Measurements from ENCODE around the gene UBN2.
"Not testable (repeated sequence)": the region's sequence is repeated elsewhere in the genome, so short reads cannot be mapped to it uniquely, and the experiment has no call there.

The UBN2 gene

DNA sequence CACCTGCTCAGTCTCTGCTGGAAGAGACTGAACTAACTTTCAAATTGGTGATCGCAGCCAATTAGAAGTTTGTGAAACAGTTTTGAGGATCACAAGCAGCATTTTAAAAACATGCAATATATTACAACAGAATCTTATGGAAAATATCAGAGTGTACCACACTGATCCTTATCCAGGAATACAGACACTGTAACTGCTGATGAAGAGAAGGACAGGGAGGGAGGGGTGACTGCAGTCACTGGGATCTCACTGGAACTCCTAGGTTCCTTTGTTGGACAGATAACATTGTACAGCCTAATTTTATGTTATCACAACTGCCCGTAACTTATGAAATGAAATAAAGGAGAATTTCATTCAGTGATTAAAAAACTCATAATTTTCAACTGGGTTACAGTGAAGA lies 6.8 kb upstream of the UBN2 start:
- no peak for DNase-seq (ENCODE audit: low read depth)
- TF ChIP-seq, protein P1, sequence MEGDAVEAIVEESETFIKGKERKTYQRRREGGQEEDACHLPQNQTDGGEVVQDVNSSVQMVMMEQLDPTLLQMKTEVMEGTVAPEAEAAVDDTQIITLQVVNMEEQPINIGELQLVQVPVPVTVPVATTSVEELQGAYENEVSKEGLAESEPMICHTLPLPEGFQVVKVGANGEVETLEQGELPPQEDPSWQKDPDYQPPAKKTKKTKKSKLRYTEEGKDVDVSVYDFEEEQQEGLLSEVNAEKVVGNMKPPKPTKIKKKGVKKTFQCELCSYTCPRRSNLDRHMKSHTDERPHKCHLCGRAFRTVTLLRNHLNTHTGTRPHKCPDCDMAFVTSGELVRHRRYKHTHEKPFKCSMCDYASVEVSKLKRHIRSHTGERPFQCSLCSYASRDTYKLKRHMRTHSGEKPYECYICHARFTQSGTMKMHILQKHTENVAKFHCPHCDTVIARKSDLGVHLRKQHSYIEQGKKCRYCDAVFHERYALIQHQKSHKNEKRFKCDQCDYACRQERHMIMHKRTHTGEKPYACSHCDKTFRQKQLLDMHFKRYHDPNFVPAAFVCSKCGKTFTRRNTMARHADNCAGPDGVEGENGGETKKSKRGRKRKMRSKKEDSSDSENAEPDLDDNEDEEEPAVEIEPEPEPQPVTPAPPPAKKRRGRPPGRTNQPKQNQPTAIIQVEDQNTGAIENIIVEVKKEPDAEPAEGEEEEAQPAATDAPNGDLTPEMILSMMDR (IDR thresholded peaks at IDR 0.05; ENCODE audit: low read depth, low read length, missing control alignments), result no peak
- H3K4me3 ChIP-seq (ENCODE audit: low read depth, low read length), result no peak overlapping the region

DNA sequence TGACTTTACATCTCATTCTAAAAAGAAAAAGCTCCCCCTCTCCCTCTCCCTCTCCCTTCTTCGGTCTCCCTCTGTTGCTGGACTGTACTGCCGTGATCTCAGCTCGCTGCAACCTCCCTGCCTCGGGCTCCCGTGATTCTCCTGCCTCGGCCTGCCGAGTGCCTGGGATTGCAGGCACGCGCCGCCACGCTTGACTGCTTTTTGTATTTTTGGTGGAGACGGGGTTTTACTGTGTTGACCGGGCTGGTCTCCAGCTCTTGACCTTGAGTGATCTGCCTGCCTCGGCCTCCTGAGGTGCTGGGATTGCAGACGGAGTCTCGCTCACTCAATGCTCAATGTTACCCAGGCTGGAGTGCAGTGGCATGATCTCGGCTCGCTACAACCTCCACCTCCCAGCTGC lies 6.2 kb upstream of the UBN2 start:
- H3K4me3 ChIP-seq (ENCODE audit: low read depth, low read length); DNase-seq (ENCODE audit: low read depth): not testable (repeated sequence)

DNA sequence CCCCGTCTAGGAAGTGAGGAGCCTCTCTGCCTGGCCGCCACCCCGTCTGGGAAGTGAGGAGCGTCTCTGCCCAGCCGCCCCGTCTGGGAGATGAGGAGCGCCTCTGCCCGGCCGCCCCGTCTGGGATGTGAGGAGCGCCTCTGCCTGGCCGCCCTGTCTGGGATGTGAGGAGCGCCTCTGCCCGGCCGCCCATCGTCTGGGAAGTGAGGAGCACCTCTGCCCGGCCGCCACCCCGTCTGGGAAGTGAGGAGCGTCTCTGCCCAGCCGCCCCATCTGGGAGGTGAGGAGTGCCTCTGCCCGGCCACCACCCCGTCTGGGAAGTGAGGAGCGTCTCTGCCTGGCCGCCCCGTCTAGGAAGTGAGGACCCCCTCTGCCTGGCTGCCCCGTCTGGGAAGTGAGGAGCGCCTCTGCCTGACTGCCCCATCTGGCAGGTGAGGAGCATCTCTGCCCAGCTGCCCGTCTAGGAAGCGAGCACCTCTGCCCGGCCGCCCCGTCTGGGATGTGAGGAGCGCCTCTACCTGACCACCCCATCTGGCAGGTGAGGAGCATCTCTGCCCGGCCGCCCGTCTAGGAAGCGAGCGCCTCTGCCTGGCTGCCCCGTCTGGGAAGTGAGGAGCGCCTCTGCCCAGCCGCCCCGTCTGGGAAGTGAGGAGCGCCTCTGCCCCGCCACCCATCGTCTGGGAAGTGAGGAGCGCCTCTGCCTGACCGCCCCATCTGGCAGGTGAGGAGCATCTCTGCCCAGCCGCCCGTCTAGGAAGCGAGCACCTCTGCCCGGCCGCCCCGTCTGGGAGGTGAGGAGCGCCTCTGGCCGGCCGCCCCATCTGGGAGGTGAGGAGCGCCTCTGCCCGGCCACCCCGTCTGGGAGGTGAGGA lies 5.5 kb upstream of the UBN2 start:
- not testable (repeated sequence) for DNase-seq (ENCODE audit: low read depth); H3K4me3 ChIP-seq (ENCODE audit: low read depth, low read length)

- not testable (repeated sequence) for H3K4me3 ChIP-seq (ENCODE audit: low read depth, low read length); DNase-seq (ENCODE audit: low read depth)
Measured at GRCh38 chr7:139226158-139226515, 4.9 kb upstream of the UBN2 start.

GRCh38 chr7:139226988-139227488 lies 4.0 kb upstream of the UBN2 start:
- not testable (repeated sequence) for DNase-seq (ENCODE audit: low read depth)

DNA sequence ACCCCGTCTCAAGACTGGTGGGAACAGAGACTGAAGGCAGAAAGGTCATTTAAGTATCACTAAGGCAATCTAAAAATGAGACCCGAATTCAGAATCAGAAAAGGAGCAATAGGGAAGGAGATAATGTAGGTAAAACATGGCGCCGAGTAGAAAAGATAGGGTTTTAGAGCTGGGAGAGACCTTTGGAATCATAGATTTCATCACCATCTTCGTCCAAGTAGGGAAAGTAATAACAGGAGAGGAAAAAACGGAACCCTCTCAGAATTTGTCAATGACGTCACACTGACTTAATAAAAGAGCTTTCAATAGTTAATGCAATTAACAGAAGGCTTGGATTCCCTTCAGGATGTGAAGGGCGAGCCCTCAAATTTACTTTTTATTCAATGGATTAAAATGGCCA lies 1.0 kb upstream of the UBN2 start:
- no peak for DNase-seq (ENCODE audit: low read depth)

More at GRCh38 chr7:139226988-139227488, 4.0 kb upstream of the UBN2 start:
- not testable (repeated sequence) for H3K4me3 ChIP-seq (ENCODE audit: low read depth, low read length)

DNA sequence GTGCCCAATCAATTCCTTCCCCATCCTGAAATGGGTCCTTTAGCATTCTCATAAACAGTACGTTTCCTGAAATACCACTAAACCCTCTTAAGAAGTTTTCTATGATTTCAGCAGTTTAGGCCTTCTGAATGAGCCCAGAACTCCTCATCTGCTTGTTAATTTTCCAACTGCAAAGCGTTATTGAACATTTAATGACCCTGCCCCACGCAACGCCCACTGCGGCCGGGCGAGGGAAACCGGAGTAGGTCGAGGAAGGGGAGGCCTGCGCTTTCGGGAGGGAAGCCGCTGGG lies 608 bp upstream of the UBN2 start:
- TF ChIP-seq, protein P1 (IDR thresholded peaks at IDR 0.05; ENCODE audit: low read depth, low read length, missing control alignments), result no peak
- DNase-seq (ENCODE audit: low read depth), result no peak
- H3K4me3 ChIP-seq (ENCODE audit: low read depth, low read length), result peak overlapping the region; percentile 65

More for the DNA sequence above, 1.0 kb upstream of the UBN2 start:
- H3K4me3 ChIP-seq (ENCODE audit: low read depth, low read length), result peak overlapping the region; percentile 65; the same call in 1 of the 2 replicates
- TF ChIP-seq, protein P1 (IDR thresholded peaks at IDR 0.05; ENCODE audit: low read depth, low read length, missing control alignments), result no peak

DNA sequence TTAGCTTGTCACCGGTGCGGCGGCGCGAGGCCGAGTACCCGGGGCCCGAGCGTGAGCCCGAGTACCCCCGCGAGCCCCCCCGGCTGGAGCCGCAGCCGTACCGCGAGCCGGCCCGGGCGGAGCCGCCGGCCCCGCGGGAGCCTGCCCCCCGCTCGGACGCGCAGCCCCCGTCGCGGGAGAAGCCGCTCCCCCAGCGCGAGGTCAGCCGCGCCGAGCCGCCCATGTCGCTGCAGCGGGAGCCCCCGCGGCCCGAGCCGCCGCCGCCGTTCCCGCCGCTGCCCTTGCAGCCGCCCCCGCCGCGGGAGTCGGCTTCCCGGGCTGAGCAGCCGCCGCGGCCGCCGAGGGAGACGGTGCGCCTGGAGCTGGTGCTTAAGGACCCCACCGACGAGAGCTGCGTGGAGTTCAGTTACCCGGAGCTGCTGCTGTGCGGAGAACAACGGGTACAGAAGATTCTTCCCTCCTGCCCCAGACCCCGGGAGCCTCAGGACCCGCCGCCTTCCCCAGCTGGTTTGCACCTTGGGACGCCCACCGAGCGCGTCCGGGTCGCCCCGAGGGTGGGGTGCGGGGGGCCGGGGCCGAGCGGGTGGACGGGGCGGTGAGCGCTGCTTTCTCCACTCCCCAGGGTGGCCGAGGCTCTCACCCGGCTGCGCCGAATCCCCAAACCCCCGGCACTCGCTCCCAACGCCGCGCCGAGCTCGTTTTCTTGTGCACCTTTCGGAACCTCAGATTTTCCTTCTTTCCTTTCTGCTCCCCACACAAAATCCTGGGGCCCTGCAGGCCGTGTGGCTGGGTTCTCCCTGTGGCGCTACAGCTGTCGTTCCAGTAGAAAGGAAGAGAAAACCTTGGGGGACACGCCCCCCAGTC lies 708 bp downstream of the UBN2 start:
- TF ChIP-seq, protein P1 (IDR thresholded peaks at IDR 0.05; ENCODE audit: low read depth, low read length, missing control alignments), result no peak
- peak overlapping the region; percentile 65 for H3K4me3 ChIP-seq (ENCODE audit: low read depth, low read length)
- DNase-seq (ENCODE audit: low read depth), result no peak

DNA sequence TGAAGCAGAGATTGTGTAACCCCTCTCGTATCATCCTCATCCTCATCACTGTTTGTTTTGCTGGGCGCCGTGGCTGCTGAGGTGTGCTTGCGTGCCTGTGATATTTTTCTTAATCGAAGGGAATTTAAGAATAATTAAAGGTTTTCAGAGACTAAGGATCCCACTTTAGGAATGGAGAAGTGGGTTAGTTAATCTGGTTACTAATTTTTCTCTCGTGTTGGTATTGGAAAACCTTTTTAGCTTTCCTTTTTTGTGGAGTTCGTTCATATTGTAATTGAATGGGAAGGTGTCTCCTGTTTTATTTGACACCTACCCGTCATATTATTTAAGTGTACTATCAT lies 1.3 kb downstream of the UBN2 start:
- no peak for DNase-seq (ENCODE audit: low read depth)
- TF ChIP-seq, protein P1 (IDR thresholded peaks at IDR 0.05; ENCODE audit: low read depth, low read length, missing control alignments), result no peak
- peak overlapping the region; percentile 65 for H3K4me3 ChIP-seq (ENCODE audit: low read depth, low read length)

All from GM12864 (cell line).